ENCODE data around the gene LEFTY2.

DNA sequence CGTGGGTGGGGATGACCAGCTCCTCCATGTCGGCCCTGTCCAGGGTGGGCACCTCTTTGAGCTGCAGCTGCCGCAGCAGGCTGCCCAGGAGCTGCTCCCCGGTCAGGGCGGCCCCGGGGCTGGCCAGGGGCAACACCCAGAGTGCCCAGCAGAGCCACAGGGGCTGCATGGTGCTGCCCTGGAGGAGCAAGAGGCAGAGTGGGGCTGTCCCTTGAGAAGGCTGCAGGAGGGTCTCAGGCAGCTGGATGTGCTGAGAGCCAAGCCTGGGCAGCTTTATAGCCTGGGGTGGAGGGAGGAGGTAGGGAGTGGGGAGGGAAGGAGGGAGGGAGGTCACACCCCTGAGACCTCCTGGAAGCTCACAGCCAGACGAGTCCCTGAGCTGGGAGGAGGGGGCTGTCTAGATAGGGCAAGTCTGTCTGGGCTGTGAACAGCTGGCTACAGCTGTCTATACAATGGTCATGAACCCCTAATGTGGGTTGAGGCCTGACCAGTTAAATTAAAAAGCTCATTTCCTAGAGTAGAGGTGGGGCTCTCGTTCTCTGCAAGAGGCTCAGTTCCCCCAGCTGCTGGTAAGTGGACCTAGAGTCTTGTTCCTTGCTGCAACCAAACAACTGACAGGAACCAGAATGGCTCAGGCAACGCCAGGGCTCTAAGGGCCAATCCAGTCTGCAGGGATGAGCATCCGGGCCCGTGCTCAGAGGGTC, 52.0 kb downstream of the LEFTY2 start, which contains the start of gene LEFTY1:
- TF ChIP-seq, protein P1, sequence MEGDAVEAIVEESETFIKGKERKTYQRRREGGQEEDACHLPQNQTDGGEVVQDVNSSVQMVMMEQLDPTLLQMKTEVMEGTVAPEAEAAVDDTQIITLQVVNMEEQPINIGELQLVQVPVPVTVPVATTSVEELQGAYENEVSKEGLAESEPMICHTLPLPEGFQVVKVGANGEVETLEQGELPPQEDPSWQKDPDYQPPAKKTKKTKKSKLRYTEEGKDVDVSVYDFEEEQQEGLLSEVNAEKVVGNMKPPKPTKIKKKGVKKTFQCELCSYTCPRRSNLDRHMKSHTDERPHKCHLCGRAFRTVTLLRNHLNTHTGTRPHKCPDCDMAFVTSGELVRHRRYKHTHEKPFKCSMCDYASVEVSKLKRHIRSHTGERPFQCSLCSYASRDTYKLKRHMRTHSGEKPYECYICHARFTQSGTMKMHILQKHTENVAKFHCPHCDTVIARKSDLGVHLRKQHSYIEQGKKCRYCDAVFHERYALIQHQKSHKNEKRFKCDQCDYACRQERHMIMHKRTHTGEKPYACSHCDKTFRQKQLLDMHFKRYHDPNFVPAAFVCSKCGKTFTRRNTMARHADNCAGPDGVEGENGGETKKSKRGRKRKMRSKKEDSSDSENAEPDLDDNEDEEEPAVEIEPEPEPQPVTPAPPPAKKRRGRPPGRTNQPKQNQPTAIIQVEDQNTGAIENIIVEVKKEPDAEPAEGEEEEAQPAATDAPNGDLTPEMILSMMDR (IDR thresholded peaks at IDR 0.05), result no peak
- TF ChIP-seq POLR2A (IDR thresholded peaks at IDR 0.05), result no peak

All from testis (tissue), 2 donors.